ENCODE measurements around the gene STX16. TPM values are rescaled to one million over a fixed set of nuclear protein-coding genes. Genes with fewer than 3 reads are reported as not detected.
"Not testable (repeated sequence)": the region's sequence is repeated elsewhere in the genome, so short reads cannot be mapped to it uniquely, and the experiment has no call there.

STX16 gene
- total RNA-seq, 1 donor from 2014 or later = 24.7 TPM

GRCh38 chr20:58647796-58648501, 3.1 kb upstream of the STX16 start:
- intact Hi-C loops (cut with DNase I) = no loop called here
- peak overlapping the region; percentile 78 to 85 for H3K27ac ChIP-seq
- DNase-seq (ENCODE audit: low spot score in 2 of 2) = no peak

GRCh38 chr20:58648502-58648825, 2.6 kb upstream of the STX16 start:
- peaks cover 3 to 23% of the 10 kb centered on the region in 2 donors for H3K4me1 ChIP-seq
- H3K4me3 ChIP-seq; H3K9me3 ChIP-seq; H3K27me3 ChIP-seq; DNase-seq (ENCODE audit: low spot score in 2 of 2); intact Hi-C loops (cut with DNase I); H3K36me3 ChIP-seq: not testable (repeated sequence)
- H3K27ac ChIP-seq = peak overlapping the region in 1 of 2 donors; percentile 85

More at GRCh38 chr20:58647796-58648501, 3.1 kb upstream of the STX16 start:
- no peaks in the 10 kb centered on the region for H3K36me3 ChIP-seq
- H3K4me3 ChIP-seq = no peak overlapping the region
- TF ChIP-seq CTCF (IDR thresholded peaks at IDR 0.05) = no peak
- H3K9me3 ChIP-seq = no peaks in the 10 kb centered on the region
- peaks cover 3 to 19% of the 10 kb centered on the region in 2 donors for H3K4me1 ChIP-seq
- H3K27me3 ChIP-seq = no peaks in the 10 kb centered on the region

GRCh38 chr20:58649288-58650180, 1.5 kb upstream of the STX16 start:
- intact Hi-C loops (cut with DNase I) = loop anchor here (2.0 kb wide), 5 partner anchors 39 to 413 kb away; partner anchors contain the start of genes RAB22A and VAPB
- Histone ChIP-seq H3K4me3 (peak overlapping the region; percentile 85 to 98), H3K27me3 (no peaks in the 10 kb centered on the region), H3K36me3 (no peaks in the 10 kb centered on the region), H3K9me3 (no peaks in the 10 kb centered on the region), H3K27ac (peak overlapping the region; percentile 85 to 93), H3K4me1 (peaks cover 3 to 32% of the 10 kb centered on the region in 2 donors)
- no peak for DNase-seq (ENCODE audit: low spot score in 2 of 2)
- no peak for TF ChIP-seq CTCF (IDR thresholded peaks at IDR 0.05)

- no peaks in the 10 kb centered on the region for H3K36me3 ChIP-seq
- H3K4me1 ChIP-seq = peaks cover 3 to 38% of the 10 kb centered on the region in 2 donors
- no peak for DNase-seq (ENCODE audit: low spot score in 2 of 2)
- intact Hi-C loops (cut with DNase I) = loop anchor here (2.0 kb wide), 5 partner anchors 39 to 413 kb away; partner anchors contain the start of genes RAB22A and VAPB
- H3K4me3 ChIP-seq = peak overlapping the region; percentile 85 to 98
- H3K27me3 ChIP-seq = no peaks in the 10 kb centered on the region
- peak overlapping the region; percentile 85 to 93 for H3K27ac ChIP-seq
- no peaks in the 10 kb centered on the region for H3K9me3 ChIP-seq
- no peak for TF ChIP-seq CTCF (IDR thresholded peaks at IDR 0.05)
Observed at GRCh38 chr20:58650181-58650775, 805 bp upstream of the STX16 start.

GRCh38 chr20:58651559-58651945, 469 bp downstream of the STX16 start:
- Histone ChIP-seq H3K4me1 (peaks cover 3 to 43% of the 10 kb centered on the region in 2 donors), H3K9me3 (no peaks in the 10 kb centered on the region), H3K27me3 (no peaks in the 10 kb centered on the region), H3K27ac (peak overlapping the region; percentile 85 to 93), H3K4me3 (peak overlapping the region; percentile 85 to 98), H3K36me3 (no peaks in the 10 kb centered on the region)
- TF ChIP-seq CTCF (IDR thresholded peaks at IDR 0.05) = no peak
- intact Hi-C loops (cut with DNase I) = loop anchor here (2.0 kb wide), 5 partner anchors 41 to 415 kb away; partner anchors contain the start of genes RAB22A and VAPB
- no peak for DNase-seq (ENCODE audit: low spot score in 2 of 2)
